ENCODE measurements around the gene SSTR4.

GRCh38 chr20:23052904-23053303 lies 17.8 kb downstream of the SSTR4 start:
- TF ChIP-seq REST (IDR thresholded peaks at IDR 0.05) (no peak), CTCF (IDR thresholded peaks at IDR 0.05) (no peak), BCL3 (IDR thresholded peaks at IDR 0.05) (no peak), HDAC2 (IDR thresholded peaks at IDR 0.05) (no peak), RNF2 (IDR thresholded peaks at IDR 0.05; ENCODE audit: borderline replicate concordance, low read depth) (no peak), POLR2A (IDR thresholded peaks at IDR 0.05; ENCODE audit: low read length) (no peak)
